ENCODE measurements around the gene APOL2.
A peak's percentile ranks its signal among the peaks of the same experiment; 100 is the strongest.
"Not testable (repeated sequence)": the region's sequence is repeated elsewhere in the genome, so short reads cannot be mapped to it uniquely, and the experiment has no call there.

Gene APOL2

DNA sequence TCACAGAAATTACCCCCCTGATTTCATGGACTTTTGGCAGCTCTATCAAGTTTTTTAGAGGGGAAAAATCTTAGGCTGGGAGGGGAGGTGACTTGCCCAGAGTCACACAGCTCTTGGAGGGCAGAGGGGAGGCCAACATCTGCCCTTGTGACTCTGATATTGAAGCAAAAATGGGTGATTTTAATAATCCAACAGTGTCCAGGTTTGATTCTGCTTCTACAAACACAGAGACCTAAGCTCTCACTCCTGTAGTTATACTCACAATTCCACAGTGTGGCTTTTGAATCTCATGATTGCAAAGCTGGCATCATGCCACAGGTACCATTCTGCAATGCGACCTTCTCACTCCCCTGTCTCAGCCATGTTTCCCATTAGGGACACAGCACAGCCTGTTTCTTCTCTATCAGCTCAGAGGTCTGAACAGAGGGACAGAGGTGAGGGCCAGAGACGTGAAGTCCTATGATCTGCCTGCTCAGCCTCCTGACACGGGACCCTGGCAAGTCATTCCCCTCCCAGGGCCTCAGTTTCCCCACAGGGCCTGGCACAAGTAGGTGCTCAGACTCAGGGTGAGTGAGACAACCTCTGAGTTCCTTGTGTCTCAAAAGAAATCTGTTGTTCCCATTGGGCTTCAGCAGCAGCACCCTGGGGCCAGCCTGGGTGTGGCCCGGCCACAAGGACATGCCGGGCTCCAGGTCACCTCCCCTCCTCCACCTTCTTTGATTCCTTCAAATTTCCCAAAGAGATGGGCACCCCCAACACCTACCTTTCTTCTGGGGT is 766 bp downstream of the APOL2 start:
- DNase-seq (ENCODE audit: low spot score): no peak

DNA sequence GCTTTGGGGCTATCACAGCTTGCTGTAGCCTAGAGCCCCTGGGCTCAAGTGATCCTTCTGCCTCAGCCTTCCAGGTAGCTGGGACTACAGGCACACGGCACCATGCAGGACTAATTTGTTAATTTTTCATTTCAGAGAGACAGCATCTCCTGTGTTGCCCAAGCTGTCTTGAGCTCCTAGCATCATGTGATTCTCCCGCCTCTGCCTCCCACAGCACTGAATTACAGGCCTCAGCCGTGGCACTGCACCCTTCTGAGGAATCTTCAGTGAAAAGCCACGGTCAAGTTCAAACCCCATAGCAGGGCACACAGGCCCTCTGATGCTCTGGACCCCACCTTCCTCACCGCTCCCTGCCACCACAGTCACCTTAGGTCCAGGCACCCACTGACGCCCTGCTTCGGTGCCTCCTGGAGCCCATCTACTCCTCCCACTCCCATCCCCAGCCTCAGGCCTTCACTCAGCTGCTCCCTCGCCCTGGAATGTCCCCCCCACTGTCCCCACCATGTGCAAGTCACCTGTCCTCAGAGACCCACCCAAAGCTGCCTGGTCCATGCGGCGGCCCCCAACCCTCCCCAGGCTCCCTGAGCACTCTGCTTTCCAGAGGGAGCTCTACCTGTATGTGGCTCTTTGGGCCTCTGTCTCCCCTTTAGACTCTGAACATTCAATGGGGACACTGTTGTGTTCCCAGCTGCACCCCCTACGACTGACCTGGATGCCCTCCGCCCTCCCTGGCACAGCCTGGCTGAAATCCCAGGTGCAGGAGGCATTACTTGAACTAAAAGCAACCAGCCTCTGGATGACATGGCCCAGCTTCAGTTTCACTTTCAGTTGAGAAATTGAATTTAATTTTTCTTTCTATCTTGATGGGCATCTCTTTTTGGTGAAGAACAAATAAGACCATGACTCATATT is 1.6 kb downstream of the APOL2 start:
- DNase-seq (ENCODE audit: low spot score): no peak

DNA sequence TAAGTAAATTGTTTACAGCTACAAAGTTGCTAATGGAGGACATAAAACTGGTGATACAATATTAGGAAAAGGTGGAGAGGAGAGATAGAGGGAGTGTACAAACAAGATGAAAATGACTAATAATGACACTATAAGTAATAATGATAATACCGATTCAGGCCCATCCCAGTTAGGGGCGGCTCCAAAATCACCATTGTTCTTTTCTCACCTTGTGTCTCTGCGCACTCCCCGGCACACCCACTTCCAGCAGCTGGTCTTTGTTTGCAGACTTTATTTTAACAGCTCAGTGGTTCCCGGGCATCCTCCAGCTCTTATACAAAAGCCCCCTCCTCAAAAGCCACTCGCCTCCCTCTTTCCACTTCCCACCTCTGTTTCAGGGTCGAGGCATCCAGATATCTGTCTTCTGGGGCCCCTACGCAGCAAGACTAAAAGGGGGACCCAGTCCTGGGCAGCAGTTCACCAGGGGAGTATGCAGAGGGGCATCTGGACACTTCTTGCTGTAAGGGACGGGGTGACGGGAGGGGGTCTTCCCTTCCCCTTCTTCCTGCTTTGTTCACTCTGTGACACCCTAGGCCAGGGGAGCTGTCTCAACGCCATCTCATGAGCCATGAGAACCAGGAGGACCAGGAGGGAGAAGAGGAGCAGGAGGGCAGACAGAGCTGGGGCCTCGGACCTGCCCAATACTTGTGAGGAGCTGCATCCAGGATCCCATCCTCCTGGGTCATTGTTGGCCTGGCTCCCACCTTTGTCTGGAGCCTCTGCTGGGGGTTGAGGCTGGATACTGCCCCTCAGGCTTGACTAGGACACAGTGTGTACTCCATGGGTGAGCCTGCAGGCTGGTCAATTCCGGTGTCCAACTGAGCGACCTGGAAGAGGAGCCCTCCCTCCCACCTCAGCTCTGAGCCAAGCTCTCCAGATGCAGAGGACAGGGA is 2.7 kb downstream of the APOL2 start:
- no peak for DNase-seq (ENCODE audit: low spot score)

GRCh38 chr22:36235585-36235984 is 3.7 kb downstream of the APOL2 start:
- no peak for DNase-seq (ENCODE audit: low spot score)

DNA sequence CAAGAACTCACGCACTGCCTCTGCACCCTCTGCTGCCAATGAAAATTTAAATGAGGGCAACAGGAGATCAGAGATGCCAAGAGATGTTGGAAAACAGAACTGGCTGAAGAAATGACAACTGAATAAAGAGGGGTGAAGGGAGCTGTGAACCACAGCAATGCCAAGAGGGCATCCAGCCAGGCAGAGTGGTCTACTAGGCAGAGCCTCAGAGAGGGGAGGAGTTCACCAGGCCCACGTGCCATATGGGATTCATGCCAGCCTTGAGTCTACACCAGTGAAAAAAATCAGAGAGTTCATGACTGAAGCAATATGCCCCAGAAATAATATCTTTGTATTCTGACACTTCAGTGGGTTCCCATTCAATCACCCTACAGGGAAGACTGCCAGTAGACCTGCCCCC is 4.4 kb downstream of the APOL2 start:
- no peak for DNase-seq (ENCODE audit: low spot score)

DNA sequence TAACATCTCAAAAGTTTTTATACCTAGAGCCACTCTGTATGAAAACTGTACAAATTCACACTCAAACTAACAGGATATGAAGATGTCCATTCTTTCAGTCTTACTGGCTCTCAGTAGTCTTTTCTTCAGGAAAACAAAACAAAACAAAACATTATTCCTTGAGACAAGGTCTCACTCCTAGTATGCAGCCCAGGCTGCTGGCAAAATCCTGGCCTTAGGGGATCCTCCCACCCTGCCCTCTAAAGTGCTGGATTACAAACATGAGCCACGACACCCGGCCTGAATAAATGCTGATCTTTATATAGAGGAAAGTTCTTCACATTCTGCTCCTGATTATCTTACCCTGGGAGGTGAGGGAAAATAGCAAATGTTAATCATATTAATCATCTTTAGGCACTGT is 5.1 kb downstream of the APOL2 start:
- DNase-seq (ENCODE audit: low spot score): no peak

DNA sequence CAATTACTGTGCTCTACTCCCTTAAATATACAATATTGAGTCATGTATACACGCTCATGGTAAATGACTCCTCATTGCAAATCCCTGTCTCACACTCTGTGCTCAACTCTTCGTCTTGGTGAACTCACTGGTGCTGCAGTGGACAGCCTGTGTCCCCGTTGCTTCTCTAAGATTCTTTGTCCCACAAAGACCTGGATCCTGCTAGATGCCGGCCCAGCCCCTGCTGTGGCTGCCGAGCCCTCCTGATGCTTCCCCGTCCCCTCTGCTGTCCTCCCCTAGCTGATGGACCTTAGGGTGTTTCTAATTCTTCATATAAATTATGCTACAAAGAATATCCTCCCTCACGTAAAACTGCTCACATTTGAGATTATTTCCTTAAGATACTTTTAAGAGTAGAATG is 5.5 kb downstream of the APOL2 start:
- no peak for DNase-seq (ENCODE audit: low spot score)

DNA sequence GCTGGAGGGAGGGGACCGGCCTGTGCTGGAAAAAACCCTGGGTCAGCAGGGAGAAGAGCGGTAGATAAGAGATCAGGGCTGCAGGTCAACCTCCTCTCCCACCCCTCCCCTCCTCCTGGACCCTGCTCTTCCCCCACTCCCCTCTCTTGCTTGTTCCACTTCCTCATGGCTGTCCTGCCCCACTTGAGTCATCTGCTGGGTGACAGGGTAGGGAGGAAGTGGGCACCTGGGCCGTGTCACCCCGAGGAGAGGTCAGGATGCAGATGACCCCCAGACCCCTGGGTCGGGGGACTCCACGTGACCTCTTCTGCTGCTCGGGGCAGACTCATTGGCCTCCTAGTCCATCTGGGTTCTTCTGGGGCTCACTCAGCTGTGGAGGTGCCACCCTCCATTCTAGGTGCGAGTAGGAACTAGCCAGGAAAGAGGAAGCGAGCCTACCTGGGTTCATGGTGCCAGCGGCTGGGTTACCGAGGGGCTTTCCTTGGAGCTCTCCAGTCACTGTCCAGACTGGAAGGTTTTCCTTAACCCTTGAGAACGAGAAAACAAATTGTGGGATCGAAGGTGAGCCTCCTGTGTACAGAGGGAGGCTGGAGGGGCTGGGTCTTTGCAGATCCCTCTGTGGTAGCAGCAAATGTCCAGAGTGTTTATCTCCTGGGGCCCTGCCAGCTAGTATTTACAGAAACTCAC is 6.5 kb downstream of the APOL2 start:
- no peak for DNase-seq (ENCODE audit: low spot score)

GRCh38 chr22:36231051-36231450 is 8.3 kb downstream of the APOL2 start:
- DNase-seq (ENCODE audit: low spot score): not testable (repeated sequence)

GRCh38 chr22:36229649-36230048 is 9.7 kb downstream of the APOL2 start:
- DNase-seq (ENCODE audit: low spot score): not testable (repeated sequence)

GRCh38 chr22:36228944-36229343 is 10.4 kb downstream of the APOL2 start:
- no peak for DNase-seq (ENCODE audit: low spot score)

GRCh38 chr22:36228369-36228768 is 11.0 kb downstream of the APOL2 start:
- not testable (repeated sequence) for DNase-seq (ENCODE audit: low spot score)

DNA sequence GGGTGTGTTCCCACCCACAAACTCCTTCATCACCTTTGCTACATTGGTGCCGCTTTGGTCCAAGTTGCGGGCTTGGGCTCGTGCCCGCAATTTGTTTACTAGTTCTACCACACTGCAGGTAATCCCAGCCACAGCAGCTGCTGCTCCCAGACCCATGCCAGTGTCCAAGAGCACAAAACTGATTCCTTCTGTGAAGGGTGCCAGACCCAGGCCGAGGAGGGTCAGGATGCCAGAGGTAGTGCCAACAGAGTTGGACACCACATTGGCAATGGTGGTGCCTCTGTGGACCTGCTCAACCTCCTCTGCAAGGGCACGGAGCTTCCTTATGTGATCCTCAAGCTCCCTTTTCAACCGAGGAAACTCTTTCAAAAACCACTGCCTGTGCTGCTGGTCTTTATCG is 11.5 kb downstream of the APOL2 start:
- no peak for DNase-seq (ENCODE audit: low spot score)

- no peak for DNase-seq (ENCODE audit: low spot score)
Measured at GRCh38 chr22:36227396-36227795, 11.9 kb downstream of the APOL2 start.

GRCh38 chr22:36226189-36226588 is 13.1 kb downstream of the APOL2 start:
- no peak for DNase-seq (ENCODE audit: low spot score)

GRCh38 chr22:36225333-36225922 is 13.9 kb downstream of the APOL2 start:
- no peak for DNase-seq (ENCODE audit: low spot score)

DNA sequence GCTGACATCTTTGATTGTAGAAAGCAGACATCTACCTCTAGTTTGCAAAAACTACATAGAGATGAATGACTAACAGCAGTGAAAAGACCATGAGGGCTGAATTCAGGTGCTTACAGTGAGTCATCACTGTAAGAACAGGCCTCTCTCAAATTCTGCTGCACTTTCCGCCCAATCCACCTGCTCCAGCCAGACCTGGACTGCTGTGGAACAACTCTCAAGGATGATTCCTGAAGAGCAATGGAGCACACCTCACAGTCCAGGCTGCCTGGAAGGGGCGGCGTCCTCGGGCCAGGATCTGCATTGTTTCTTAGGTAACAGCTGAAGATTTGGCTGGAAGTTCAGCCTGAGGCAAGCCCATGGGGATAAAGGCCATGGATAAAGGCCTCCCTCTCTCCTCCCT is 15.1 kb downstream of the APOL2 start:
- DNase-seq (ENCODE audit: low spot score): no peak

DNA sequence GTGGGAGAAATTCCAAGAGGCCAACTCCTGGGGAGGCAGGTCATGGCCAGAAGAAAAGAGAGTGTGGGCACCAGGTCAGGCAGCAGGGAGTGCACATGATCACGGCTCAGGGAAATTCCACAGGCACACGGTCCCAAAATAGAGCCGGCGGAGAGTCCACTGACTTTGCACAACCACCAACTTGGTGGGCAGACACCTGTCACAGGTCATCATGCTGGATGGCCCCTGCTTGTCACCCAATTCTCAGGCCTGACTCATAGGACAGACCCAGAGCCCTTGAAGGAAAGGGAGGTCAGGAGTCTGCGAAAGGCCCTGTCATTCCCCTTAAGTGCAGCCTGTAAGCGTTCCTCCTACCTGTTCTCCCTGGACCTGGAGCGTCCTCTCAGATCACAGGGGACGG is 15.8 kb downstream of the APOL2 start:
- DNase-seq (ENCODE audit: low spot score): no peak

DNA sequence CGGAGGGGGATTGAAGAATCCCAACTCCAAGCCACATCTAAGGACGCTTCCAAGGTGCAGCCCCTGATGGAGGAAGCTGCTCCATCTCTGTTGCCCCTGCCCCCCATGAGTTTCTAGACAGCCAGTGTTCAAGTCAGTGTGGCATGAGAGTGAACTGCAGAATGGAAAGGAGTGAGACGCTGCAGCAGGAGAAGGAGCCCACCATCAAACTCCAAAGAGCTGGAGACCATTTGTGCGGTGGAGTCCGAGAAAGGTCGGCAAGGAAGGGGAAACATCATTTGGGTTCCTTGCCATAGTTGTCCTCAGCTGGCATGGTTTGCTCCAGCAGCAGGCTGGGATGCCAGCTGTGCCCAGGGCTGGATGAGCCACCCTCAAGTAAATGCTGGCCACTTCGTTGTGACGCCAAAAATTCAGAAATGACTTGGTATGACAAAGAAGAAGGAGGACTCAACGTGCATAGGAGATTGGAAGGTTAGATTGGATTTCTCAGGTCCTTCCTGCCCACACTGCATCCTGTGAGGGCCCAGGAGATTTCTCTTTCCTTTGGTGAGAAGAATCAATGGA is 16.4 kb downstream of the APOL2 start:
- no peak for DNase-seq (ENCODE audit: low spot score)

GRCh38 chr22:36221799-36222751 is 17.3 kb downstream of the APOL2 start:
- DNase-seq (ENCODE audit: low spot score): peak; percentile 70

Data from D341Med (cell line).